GM12878 (cell line): ENCODE results near the gene RAD51. TPM values are rescaled to one million over a fixed set of nuclear protein-coding genes. Genes with fewer than 3 reads are reported as not detected.

Source experiments
- ATAC-seq: fragments of 200-7000 bp; cut with Tn5 transposase; 3 replicates; pipeline ENCODE4 v1.9.1; 2020; ENCODE audit warnings: mild to moderate bottlenecking, moderate library complexity
- BruUV-seq: library from RNA; stranded (reverse); fragments of 400-500 nt; replicated peaks from 2 replicates; lab custom pipeline; 2021; lab: Mats Ljungman, UMichigan
- CTCF ChIA-PET: fragments of 300-600 bp; sonication (Branson Sonifier 250); formaldehyde crosslinking; extraction: SDS; loops from one replicate; lab custom pipeline; 2021; ENCODE audit warnings: inconsistent platforms; lab: Yijun Ruan, JAX
- POLR2A ChIA-PET: fragments of 350-600 bp; formaldehyde crosslinking; extraction: SDS; loops from one replicate; lab custom pipeline; 2021; ENCODE audit warnings: inconsistent platforms; lab: Charles Lee
- RAD21 ChIA-PET: fragments of 300-600 bp; sonication (Branson Sonifier 250); formaldehyde crosslinking; loops from one replicate; lab custom pipeline; 2023; ENCODE audit warnings: antibody characterized with exemption; ENCODE audit not compliant: unreplicated experiment; lab: Charles Lee
- SMC1A ChIA-PET: fragments of 300-600 bp; sonication (Branson Sonifier 250); formaldehyde crosslinking; loops from one replicate; lab custom pipeline; 2023; ENCODE audit not compliant: unreplicated experiment, uncharacterized antibody; lab: Charles Lee
- DNase-seq: peaks from one replicate; pipeline ENCODE4 v3.0.0-alpha.2; 2011; ENCODE audit warnings: low read depth, low spot score
- FAIRE-seq: peaks from 3 replicates; lab custom pipeline; 2011; peaks lifted over from hg19 to GRCh38; lab: Jason Lieb, UNC
- H2AFZ ChIP-seq: 2 replicates; pipeline ENCODE4 v1.6.0; 2011; ENCODE audit warnings: low read depth, low read length, control low read depth; ENCODE audit not compliant: control insufficient read depth
- H3K27ac ChIP-seq: 2 replicates; pipeline ENCODE4 v1.5.1; 2011; ENCODE audit warnings: control low read depth; ENCODE audit not compliant: control insufficient read depth, insufficient read depth
- H3K27me3 ChIP-seq, 2 experiments: replicated peaks in 1 of 2; 2 replicates each; pipeline versions ENCODE4 v1.6.0 to v1.6.1; 2011; ENCODE audit warnings: low read length in 1 of 2; ENCODE audit not compliant: control insufficient read depth in 2 of 2, insufficient read depth in 2 of 2
- H3K36me3 ChIP-seq, 2 experiments: 2 replicates each; pipeline ENCODE4 v1.5.1; 2011; ENCODE audit warnings: low read length in 1 of 2; ENCODE audit not compliant: control insufficient read depth in 2 of 2, insufficient read depth in 2 of 2
- H3K4me1 ChIP-seq: 2 replicates; pipeline ENCODE4 v1.6.1; 2011; ENCODE audit warnings: mild to moderate bottlenecking, low read length, moderate library complexity, mixed read lengths; ENCODE audit not compliant: control insufficient read depth, insufficient read depth
- H3K4me2 ChIP-seq: 2 replicates; pipeline ENCODE4 v1.6.0; 2011; ENCODE audit warnings: control low read depth; ENCODE audit not compliant: control insufficient read depth, insufficient read depth
- H3K4me3 ChIP-seq: fragments of 200-600 bp; sonication (generic); 2 replicates; pipeline ENCODE4 v1.5.1; 2016
- H3K79me2 ChIP-seq: 2 replicates; pipeline ENCODE4 v1.6.0; 2011; ENCODE audit warnings: low read length; ENCODE audit not compliant: control insufficient read depth, insufficient read depth
- H3K9ac ChIP-seq: 2 replicates; pipeline ENCODE4 v1.8.0; 2011; ENCODE audit warnings: low read length, control low read depth, mixed read lengths; ENCODE audit not compliant: control insufficient read depth, insufficient read depth
- H3K9me3 ChIP-seq: replicated peaks from 3 replicates; pipeline ENCODE4 v1.5.1; 2011; ENCODE audit warnings: mild to moderate bottlenecking, low read length; ENCODE audit not compliant: control insufficient read depth, insufficient read depth
- H4K20me1 ChIP-seq: 2 replicates; pipeline ENCODE4 v1.6.0; 2011; ENCODE audit not compliant: control insufficient read depth, insufficient read depth
- BMI1 ChIP-seq: fragments of 450-650 bp; IDR thresholded peaks from 2 replicates; pipeline ENCODE4 v1.6.1; 2016; ENCODE audit warnings: mild to moderate bottlenecking, moderate library complexity, borderline replicate concordance
- CEBPB ChIP-seq, 2 experiments: fragments of 150-350 bp in 1 of 2; IDR thresholded peaks; 2 replicates each; pipeline ENCODE4 v1.6.1; 2012 to 2014; ENCODE audit warnings: low read depth in 2 of 2, low read length in 2 of 2, borderline replicate concordance in 1 of 2, inconsistent platforms in 1 of 2
- IKZF1 ChIP-seq: fragments of 450-650 bp; conservative IDR thresholded peaks from 2 replicates; pipeline ENCODE4 v1.6.1; 2017; ENCODE audit warnings: antibody characterized with exemption, mild to moderate bottlenecking
- RAD21 ChIP-seq: IDR thresholded peaks from 2 replicates; pipeline ENCODE4 v1.6.1; 2011; ENCODE audit warnings: mild to moderate bottlenecking, low read depth, low read length, moderate library complexity; ENCODE audit not compliant: insufficient read depth
- SMAD5 ChIP-seq: IDR thresholded peaks from 2 replicates; pipeline ENCODE4 v1.6.1; 2016; ENCODE audit warnings: antibody characterized with exemption, low read depth
- SPI1 ChIP-seq: IDR thresholded peaks from 2 replicates; pipeline ENCODE4 v1.6.1; 2011; ENCODE audit warnings: low read depth, mild to moderate bottlenecking, low read length, moderate library complexity, borderline replicate concordance; ENCODE audit not compliant: insufficient read depth
- STAT3 ChIP-seq: IDR thresholded peaks from 2 replicates; pipeline ENCODE4 v1.6.1; 2011; ENCODE audit warnings: low read depth, low read length, improper control_type of control experiment
- ZZZ3 ChIP-seq: IDR thresholded peaks from 2 replicates; pipeline ENCODE4 v1.6.1; 2011; ENCODE audit warnings: low read depth; ENCODE audit not compliant: control insufficient read depth, insufficient read length
- WGBS: methylation state at CpG from one replicate; pipeline ENCODE4 v1.1.6; 2016; ENCODE audit warnings: low lambda C conversion rate; ENCODE audit not compliant: insufficient replicate concordance, insufficient coverage; ENCODE audit errors: missing lambda C conversion rate; 5-methylcytosine and 5-hydroxymethylcytosine counted together
- in situ Hi-C: fragments of 300-500 bp; cut with MboI; formaldehyde crosslinking; loops from 9 replicates; pipeline ENCODE4 v1.14.3; 2018; ENCODE audit warnings: mixed read lengths
- intact Hi-C: fragments of 100-400 bp; cut with micrococcal nuclease; formaldehyde crosslinking; loops from one replicate; pipeline ENCODE4 v1.14.2; 2022; ENCODE audit not compliant: unreplicated experiment
- polyA plus RNA-seq, 11 experiments: library from polyadenylated mRNA; depleted of rRNA in 4 of 11; unstranded in 6 of 11; stranded (reverse) in 5 of 11; fragments of >200 nt; fragmentation: Nextera tagmentation in 4 of 11; fragmentation: Illumina TruSeq in 1 of 11; extraction: Ambion mirVana in 4 of 11; extraction: Trizol in 1 of 11; gene quantifications; 1 replicate in 1 of 11; 2 replicates in 10 of 11; pipeline versions ENCODE4 v1.2.1 to v1.2.3, GENCODE V29; 2011 to 2016; ENCODE audit warnings: inconsistent platforms in 2 of 11, missing spikeins in 2 of 11, low read depth in 1 of 11
- total RNA-seq, 4 experiments: library from RNA; depleted of rRNA in 3 of 4; stranded (reverse); fragments of >200 nt in 3 of 4; fragmentation: Illumina TruSeq in 1 of 4; extraction: Trizol in 1 of 4; gene quantifications; 2 replicates each; pipeline versions ENCODE4 v1.2.1 to v1.2.3, GENCODE V29; 2013 to 2021
- TF ChIP-seq, protein P1 (sequence below): fragments of 450-650 bp; formaldehyde crosslinking; IDR thresholded peaks from 2 replicates; pipeline ENCODE4 v1.4.0; 2022; ENCODE audit warnings: mild to moderate bottlenecking, moderate library complexity
- TF ChIP-seq, protein P2 (sequence below), 3 experiments: IDR thresholded peaks in 2 of 3; conservative IDR thresholded peaks in 1 of 3; 2 replicates each; pipeline ENCODE4 v1.5.1; 2011; ENCODE audit warnings: low read depth in 3 of 3, low read length in 3 of 3, mild to moderate bottlenecking in 3 of 3, control low read depth in 2 of 3, moderate library complexity in 2 of 3, inconsistent platforms in 1 of 3, mixed read lengths in 1 of 3; ENCODE audit not compliant: control insufficient read depth in 2 of 3, insufficient read depth in 1 of 3; ENCODE audit errors: extremely low read depth in 1 of 3

Gene RAD51
- total and polyA plus RNA-seq, 10 of the 15 experiments (the other 5 are each of a cell fraction or from before 2014, with no cell fraction given), result 13.1 to 55.0 (median 30.6) TPM

DNA sequence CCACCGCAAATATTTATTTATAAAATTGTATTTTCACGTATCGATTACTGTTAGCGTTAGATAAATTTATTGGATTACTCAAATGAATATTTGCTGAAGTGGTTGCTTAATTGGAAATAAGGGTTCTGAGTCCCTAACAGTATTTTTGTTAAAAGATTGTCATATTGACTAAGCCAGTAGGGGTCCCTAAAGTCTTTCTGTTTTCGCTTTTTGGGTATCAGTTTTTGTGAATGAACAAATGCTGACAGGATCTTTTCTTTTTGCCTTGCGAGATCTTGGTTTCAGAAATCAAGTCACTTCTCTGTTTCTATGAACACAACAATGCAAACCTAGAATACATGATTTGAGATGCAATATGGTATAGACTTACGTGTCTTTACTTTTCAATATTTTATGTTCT is 7.1 kb downstream of the RAD51 start:
- BruUV-seq, result no TSS peak
- POLR2A ChIA-PET, result interaction anchor here (1.5 kb wide), 1 partner anchor 189 kb away, joined by 3 read pairs; no protein-coding TSS in a partner anchor
- DNase-seq, result no peak

More for the DNA sequence above, 7.1 kb downstream of the RAD51 start:
- no peak overlapping the region for H3K27ac ChIP-seq
- H2AFZ ChIP-seq, result no peak overlapping the region
- H3K4me2 ChIP-seq, result no peak overlapping the region
- no peaks in the 10 kb centered on the region for H4K20me1 ChIP-seq
- RAD21 ChIA-PET, result interaction anchor here (0.7 kb wide), 1 partner anchor 190 kb away, joined by 4 read pairs; no protein-coding TSS in a partner anchor
- CTCF ChIA-PET, result interaction anchor here (1.1 to 2.0 kb wide), 6 partner anchors 80 to 192 kb away, joined by 3 to 18 read pairs (median 5); partner anchors contain the start of gene VPS18
- no peaks in the 10 kb centered on the region for H3K27me3 ChIP-seq
- H3K79me2 ChIP-seq, result peaks cover 6% of the 10 kb centered on the region
- ATAC-seq (peak; percentile 33; the same call in 1 of the 3 replicates), FAIRE-seq (no peak)
- intact Hi-C loops, result loop anchor here (5.0 kb wide), 1 partner anchor 80 kb away; no protein-coding TSS in a partner anchor
- no peak overlapping the region for H3K4me3 ChIP-seq
- in situ Hi-C loops, result no loop called here
- SMC1A ChIA-PET, result interaction anchor here (1.4 to 2.1 kb wide), 3 partner anchors 8 to 83 kb away, joined by 4 to 8 read pairs (median 5); no protein-coding TSS in a partner anchor
- no peak overlapping the region for H3K9ac ChIP-seq
- WGBS, result 86% methylated on average over 7 of the region's 7 CpGs
- H3K4me1 ChIP-seq, result 0 out of 2 replicates have a peak, but pooled peaks cover 2% of the 10 kb centered on the region
- TF ChIP-seq, protein P1, sequence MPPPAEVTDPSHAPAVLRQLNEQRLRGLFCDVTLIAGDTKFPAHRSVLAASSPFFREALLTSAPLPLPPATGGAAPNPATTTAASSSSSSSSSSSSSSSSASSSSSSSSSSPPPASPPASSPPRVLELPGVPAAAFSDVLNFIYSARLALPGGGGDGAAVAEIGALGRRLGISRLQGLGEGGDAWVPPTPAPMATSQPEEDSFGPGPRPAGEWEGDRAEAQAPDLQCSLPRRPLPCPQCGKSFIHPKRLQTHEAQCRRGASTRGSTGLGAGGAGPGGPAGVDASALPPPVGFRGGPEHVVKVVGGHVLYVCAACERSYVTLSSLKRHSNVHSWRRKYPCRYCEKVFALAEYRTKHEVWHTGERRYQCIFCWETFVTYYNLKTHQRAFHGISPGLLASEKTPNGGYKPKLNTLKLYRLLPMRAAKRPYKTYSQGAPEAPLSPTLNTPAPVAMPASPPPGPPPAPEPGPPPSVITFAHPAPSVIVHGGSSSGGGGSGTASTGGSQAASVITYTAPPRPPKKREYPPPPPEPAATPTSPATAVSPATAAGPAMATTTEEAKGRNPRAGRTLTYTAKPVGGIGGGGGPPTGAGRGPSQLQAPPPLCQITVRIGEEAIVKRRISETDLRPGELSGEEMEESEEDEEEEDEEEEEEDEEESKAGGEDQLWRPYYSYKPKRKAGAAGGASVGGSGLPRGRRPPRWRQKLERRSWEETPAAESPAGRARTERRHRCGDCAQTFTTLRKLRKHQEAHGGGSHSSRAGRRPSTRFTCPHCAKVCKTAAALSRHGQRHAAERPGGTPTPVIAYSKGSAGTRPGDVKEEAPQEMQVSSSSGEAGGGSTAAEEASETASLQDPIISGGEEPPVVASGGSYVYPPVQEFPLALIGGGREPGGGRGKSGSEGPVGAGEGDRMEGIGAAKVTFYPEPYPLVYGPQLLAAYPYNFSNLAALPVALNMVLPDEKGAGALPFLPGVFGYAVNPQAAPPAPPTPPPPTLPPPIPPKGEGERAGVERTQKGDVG, result no peak
- TF ChIP-seq ZZZ3, result no peak
- no peak for TF ChIP-seq SMAD5
- TF ChIP-seq RAD21, result peak; percentile 44; the same call in 1 of the 2 replicates
- TF ChIP-seq IKZF1, result no peak
- no peak for TF ChIP-seq CEBPB (IDR thresholded peaks at IDR 0.05; ENCODE audit: borderline replicate concordance in 1 of 2, low read depth in 2 of 2, low read length in 2 of 2)
- TF ChIP-seq, protein P2, sequence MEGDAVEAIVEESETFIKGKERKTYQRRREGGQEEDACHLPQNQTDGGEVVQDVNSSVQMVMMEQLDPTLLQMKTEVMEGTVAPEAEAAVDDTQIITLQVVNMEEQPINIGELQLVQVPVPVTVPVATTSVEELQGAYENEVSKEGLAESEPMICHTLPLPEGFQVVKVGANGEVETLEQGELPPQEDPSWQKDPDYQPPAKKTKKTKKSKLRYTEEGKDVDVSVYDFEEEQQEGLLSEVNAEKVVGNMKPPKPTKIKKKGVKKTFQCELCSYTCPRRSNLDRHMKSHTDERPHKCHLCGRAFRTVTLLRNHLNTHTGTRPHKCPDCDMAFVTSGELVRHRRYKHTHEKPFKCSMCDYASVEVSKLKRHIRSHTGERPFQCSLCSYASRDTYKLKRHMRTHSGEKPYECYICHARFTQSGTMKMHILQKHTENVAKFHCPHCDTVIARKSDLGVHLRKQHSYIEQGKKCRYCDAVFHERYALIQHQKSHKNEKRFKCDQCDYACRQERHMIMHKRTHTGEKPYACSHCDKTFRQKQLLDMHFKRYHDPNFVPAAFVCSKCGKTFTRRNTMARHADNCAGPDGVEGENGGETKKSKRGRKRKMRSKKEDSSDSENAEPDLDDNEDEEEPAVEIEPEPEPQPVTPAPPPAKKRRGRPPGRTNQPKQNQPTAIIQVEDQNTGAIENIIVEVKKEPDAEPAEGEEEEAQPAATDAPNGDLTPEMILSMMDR (IDR thresholded peaks at IDR 0.05 in 2 of 3, conservative IDR thresholded peaks at IDR 0.05 in 1 of 3; ENCODE audit: control insufficient read depth in 2 of 3, extremely low read depth in 1 of 3, insufficient read depth in 1 of 3, low read depth in 3 of 3, low read length in 3 of 3), result peak; percentile 28 to 42 (median 36); a peak in 3 of 6 replicates
- no peak for TF ChIP-seq BMI1
- TF ChIP-seq SPI1, result no peak
- TF ChIP-seq STAT3, result no peak
- H3K9me3 ChIP-seq, result no peaks in the 10 kb centered on the region
- H3K36me3 ChIP-seq, result peaks cover 0 to 26% of the 10 kb centered on the region in 2 experiments; a peak in 3 of 4 replicates
